ENCODE data around the gene ZNF621.

ZNF621 gene

GRCh38 chr3:40524568-40525285 is at the start of gene ZNF621:
Gene ZNF621 (plus strand): TSS chr3:40524960. CDS start chr3:40525841, 881 bp downstream.
- DNase-seq (ENCODE audit: low read depth), result no peak

- DNase-seq (ENCODE audit: low read depth), result peak; percentile 15
Measured at GRCh38 chr3:40476478-40477470, 48.0 kb upstream of the ZNF621 start, which contains the start of gene ZNF619. Gene ZNF619 (plus strand): TSS chr3:40477122. CDS start chr3:40477980, 858 bp downstream.

- DNase-seq (ENCODE audit: low read depth), result no peak
Measured at GRCh38 chr3:40477666-40478065, 47.1 kb upstream of the ZNF621 start.

GRCh38 chr3:40487172-40487571 is 37.6 kb upstream of the ZNF621 start:
- no peak for DNase-seq (ENCODE audit: low read depth)

GRCh38 chr3:40490916-40491315 is 33.8 kb upstream of the ZNF621 start:
- no peak for DNase-seq (ENCODE audit: low read depth)

GRCh38 chr3:40494698-40495097 is 30.1 kb upstream of the ZNF621 start:
- no peak for DNase-seq (ENCODE audit: low read depth)

GRCh38 chr3:40497288-40497687 is 27.5 kb upstream of the ZNF621 start:
- DNase-seq (ENCODE audit: low read depth), result no peak

- no peak for DNase-seq (ENCODE audit: low read depth)
Measured at GRCh38 chr3:40499952-40500351, 24.8 kb upstream of the ZNF621 start.

GRCh38 chr3:40502034-40502433 is 22.7 kb upstream of the ZNF621 start:
- no peak for DNase-seq (ENCODE audit: low read depth)

GRCh38 chr3:40504636-40505430 is 19.9 kb upstream of the ZNF621 start:
- peak; percentile 92 for DNase-seq (ENCODE audit: low read depth)

GRCh38 chr3:40505599-40506462 is 18.9 kb upstream of the ZNF621 start, which contains the start of gene ZNF620:
Gene ZNF620 (plus strand): TSS chr3:40506039. CDS start chr3:40506353, 314 bp downstream.
- DNase-seq (ENCODE audit: low read depth), result no peak

GRCh38 chr3:40511031-40511718 is 13.6 kb upstream of the ZNF621 start:
- no peak for DNase-seq (ENCODE audit: low read depth)

- no peak for DNase-seq (ENCODE audit: low read depth)
Measured at GRCh38 chr3:40516201-40516600, 8.6 kb upstream of the ZNF621 start.

GRCh38 chr3:40518067-40518466 is 6.7 kb upstream of the ZNF621 start:
- no peak for DNase-seq (ENCODE audit: low read depth)

GRCh38 chr3:40518848-40519247 is 5.9 kb upstream of the ZNF621 start:
- no peak for DNase-seq (ENCODE audit: low read depth)

- no peak for DNase-seq (ENCODE audit: low read depth)
Measured at GRCh38 chr3:40521254-40521653, 3.5 kb upstream of the ZNF621 start.

- no peak for DNase-seq (ENCODE audit: low read depth)
Measured at GRCh38 chr3:40523781-40524180, 979 bp upstream of the ZNF621 start.

- no peak for DNase-seq (ENCODE audit: low read depth)
Measured at GRCh38 chr3:40524222-40524567, 565 bp upstream of the ZNF621 start.

- no peak for DNase-seq (ENCODE audit: low read depth)
Measured at GRCh38 chr3:40528426-40528825, 3.7 kb downstream of the ZNF621 start.

GRCh38 chr3:40532252-40532651 is 7.5 kb downstream of the ZNF621 start:
- no peak for DNase-seq (ENCODE audit: low read depth)
